22Rv1 (cell line): ENCODE measurements around the gene AZU1.

Source experiments
- ZFX ChIP-seq: fragments of 450-650 bp; IDR thresholded peaks from 2 replicates; pipeline ENCODE4 v1.6.1; 2017; ENCODE audit warnings: antibody characterized with exemption, borderline replicate concordance
- TF ChIP-seq, protein P1 (sequence below): fragments of 450-650 bp; IDR thresholded peaks from 2 replicates; pipeline ENCODE4 v1.5.1; 2017; ENCODE audit warnings: mild to moderate bottlenecking

- TF ChIP-seq, protein P1, sequence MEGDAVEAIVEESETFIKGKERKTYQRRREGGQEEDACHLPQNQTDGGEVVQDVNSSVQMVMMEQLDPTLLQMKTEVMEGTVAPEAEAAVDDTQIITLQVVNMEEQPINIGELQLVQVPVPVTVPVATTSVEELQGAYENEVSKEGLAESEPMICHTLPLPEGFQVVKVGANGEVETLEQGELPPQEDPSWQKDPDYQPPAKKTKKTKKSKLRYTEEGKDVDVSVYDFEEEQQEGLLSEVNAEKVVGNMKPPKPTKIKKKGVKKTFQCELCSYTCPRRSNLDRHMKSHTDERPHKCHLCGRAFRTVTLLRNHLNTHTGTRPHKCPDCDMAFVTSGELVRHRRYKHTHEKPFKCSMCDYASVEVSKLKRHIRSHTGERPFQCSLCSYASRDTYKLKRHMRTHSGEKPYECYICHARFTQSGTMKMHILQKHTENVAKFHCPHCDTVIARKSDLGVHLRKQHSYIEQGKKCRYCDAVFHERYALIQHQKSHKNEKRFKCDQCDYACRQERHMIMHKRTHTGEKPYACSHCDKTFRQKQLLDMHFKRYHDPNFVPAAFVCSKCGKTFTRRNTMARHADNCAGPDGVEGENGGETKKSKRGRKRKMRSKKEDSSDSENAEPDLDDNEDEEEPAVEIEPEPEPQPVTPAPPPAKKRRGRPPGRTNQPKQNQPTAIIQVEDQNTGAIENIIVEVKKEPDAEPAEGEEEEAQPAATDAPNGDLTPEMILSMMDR: no peak
- TF ChIP-seq ZFX: no peak
These were observed 31.5 kb downstream of the AZU1 start, which contains the start of gene CFD for GRCh38 chr19:858868-859843.
